Upper lobe of left lung (tissue), 4 donors: Measurements from ENCODE around the gene PDE7B.

Experiments used
- CTCF ChIP-seq, 6 experiments: fragments of 450-650 bp in 4 of 6; fragments of 200-600 bp in 2 of 6; sonication (generic) in 2 of 6; IDR thresholded peaks; one replicate each; pipeline ENCODE4 v1.5.1; 2016 to 2019; ENCODE audit warnings: antibody characterized with exemption in 6 of 6
- POLR2A ChIP-seq, 4 donors: fragments of 450-650 bp; IDR thresholded peaks; one replicate each; pipeline ENCODE4 v1.5.1; 2016 to 2017; ENCODE audit warnings: antibody characterized with exemption in 4 of 4, mild to moderate bottlenecking in 2 of 4

GRCh38 chr6:136069119-136069518 lies 217.6 kb downstream of the PDE7B start:
- TF ChIP-seq CTCF (IDR thresholded peaks at IDR 0.05), result no peak
- no peak for TF ChIP-seq POLR2A (IDR thresholded peaks at IDR 0.05)
